ENCODE measurements around the gene TNFRSF12A.

TNFRSF12A gene

GRCh38 chr16:3025032-3026002 lies 5.1 kb downstream of the TNFRSF12A start:
- Histone ChIP-seq H3K27ac (ENCODE audit: extremely low read depth, low read depth, low read length) (no peak overlapping the region), H3K9me3 (ENCODE audit: control insufficient read depth, insufficient read depth, low read depth, low read length) (no peaks in the 10 kb centered on the region), H3K4me1 (ENCODE audit: control insufficient read depth, insufficient read depth, low read length) (peaks cover 27% of the 10 kb centered on the region), H3K36me3 (ENCODE audit: control insufficient read depth in 2 of 2, insufficient read depth in 1 of 2, low read length in 2 of 2) (peaks cover 0 to 22% of the 10 kb centered on the region in 2 experiments; a peak in 1 of 3 replicates), H3K4me3 (ENCODE audit: low read depth, low read length) (no peak overlapping the region)
- ChIA-PET CTCF (interaction anchor here (0.7 to 1.2 kb wide), 4 partner anchors 8 to 108 kb away, joined by 3 to 5 read pairs (median 4); no protein-coding TSS in a partner anchor), POLR2A (interaction anchor here (0.7 to 11.9 kb wide), 3 partner anchors 20 to 512 kb away, joined by 3 to 247 read pairs (median 6); no protein-coding TSS in a partner anchor)
- TF ChIP-seq ZNF214 (tag by site-specific recombination; IDR thresholded peaks at IDR 0.05; ENCODE audit: borderline replicate concordance) (no peak), PATZ1 (tag by site-specific recombination; IDR thresholded peaks at IDR 0.05) (no peak), ZNF549 (tag by site-specific recombination; IDR thresholded peaks at IDR 0.05) (no peak), ZNF585B (tag by site-specific recombination; IDR thresholded peaks at IDR 0.05) (no peak), ZNF707 (tag by site-specific recombination; IDR thresholded peaks at IDR 0.05) (no peak), KLF7 (tag by site-specific recombination; IDR thresholded peaks at IDR 0.05; ENCODE audit: borderline replicate concordance) (no peak), ZNF121 (tag by site-specific recombination; IDR thresholded peaks at IDR 0.05) (no peak), SETDB1 (IDR thresholded peaks at IDR 0.05; ENCODE audit: insufficient read length, low read length) (no peak), YY1 (tag by site-specific recombination; IDR thresholded peaks at IDR 0.05) (no peak), ZSCAN30 (tag by site-specific recombination; IDR thresholded peaks at IDR 0.05) (no peak), HOXA7 (CRISPR knock-in tag; IDR thresholded peaks at IDR 0.05; ENCODE audit: borderline replicate concordance) (no peak), ZNF302 (tag by site-specific recombination; IDR thresholded peaks at IDR 0.05; ENCODE audit: low read depth) (no peak), ZIC2 (tag by site-specific recombination; IDR thresholded peaks at IDR 0.05) (no peak), ZBTB48 (tag by site-specific recombination; IDR thresholded peaks at IDR 0.05) (no peak), ZNF19 (tag by site-specific recombination; IDR thresholded peaks at IDR 0.05; ENCODE audit: low read depth) (no peak), ZNF169 (tag by site-specific recombination; IDR thresholded peaks at IDR 0.05) (no peak), ZBTB26 (tag by site-specific recombination; optimal IDR thresholded peaks at IDR 0.05) (no peak), PBX3 (CRISPR knock-in tag; IDR thresholded peaks at IDR 0.05) (no peak), ZNF623 (tag by site-specific recombination; IDR thresholded peaks at IDR 0.05) (no peak)

GRCh38 chr16:3026003-3026378 lies 5.8 kb downstream of the TNFRSF12A start:
- H3K27ac ChIP-seq (ENCODE audit: extremely low read depth, low read depth, low read length): no peak overlapping the region
- H3K36me3 ChIP-seq (ENCODE audit: control insufficient read depth in 2 of 2, insufficient read depth in 1 of 2, low read length in 2 of 2): peaks cover 0 to 22% of the 10 kb centered on the region in 2 experiments; a peak in 1 of 3 replicates
- H3K4me1 ChIP-seq (ENCODE audit: control insufficient read depth, insufficient read depth, low read length): peaks cover 24% of the 10 kb centered on the region
- H3K9me3 ChIP-seq (ENCODE audit: control insufficient read depth, insufficient read depth, low read depth, low read length): no peaks in the 10 kb centered on the region
- ChIA-PET POLR2A (interaction anchor here (11.9 kb wide), 1 partner anchor 21 kb away, joined by 247 read pairs; no protein-coding TSS in a partner anchor), CTCF (interaction anchor here (1.0 kb wide), 1 partner anchor 22 kb away, joined by 5 read pairs; no protein-coding TSS in a partner anchor)
- no peak for TF ChIP-seq ZNF670 (tag by site-specific recombination; IDR thresholded peaks at IDR 0.05; ENCODE audit: low read depth)
- no peak for TF ChIP-seq BCL11A (tag by site-specific recombination; IDR thresholded peaks at IDR 0.05; ENCODE audit: low read depth)
- TF ChIP-seq ZNF404 (tag by site-specific recombination; IDR thresholded peaks at IDR 0.05): no peak
- TF ChIP-seq ZBTB7A (tag by site-specific recombination; IDR thresholded peaks at IDR 0.05; ENCODE audit: low read depth): no peak
- H3K4me3 ChIP-seq (ENCODE audit: low read depth, low read length): no peak overlapping the region
